Neural progenitor cell (in vitro differentiated cells): Measurements from ENCODE around the gene ATL2. TPM values are rescaled to one million over a fixed set of nuclear protein-coding genes. Genes with fewer than 3 reads are reported as not detected.

ENCODE experiments used
- DNase-seq: peaks from one replicate; pipeline ENCODE4 v3.0.0-alpha.2; 2016; ENCODE audit warnings: low spot score
- H2AFZ ChIP-seq: fragments of 200-600 bp; sonication (generic); replicated peaks from 2 replicates; pipeline ENCODE4 v1.6.1; 2016; ENCODE audit warnings: antibody characterized with exemption
- H3F3A ChIP-seq: fragments of 200-600 bp; sonication (generic); 2 replicates; pipeline ENCODE4 v1.6.1; 2016; ENCODE audit warnings: antibody characterized with exemption, low read depth
- H3K27ac ChIP-seq: fragments of 200-600 bp; sonication (generic); 2 replicates; pipeline ENCODE4 v1.5.1; 2016; ENCODE audit warnings: mild to moderate bottlenecking
- H3K27me3 ChIP-seq: fragments of 200-600 bp; sonication (generic); 2 replicates; pipeline ENCODE4 v1.6.1; 2016; ENCODE audit warnings: mild to moderate bottlenecking, moderate library complexity
- H3K36me3 ChIP-seq: fragments of 200-600 bp; sonication (generic); 2 replicates; pipeline ENCODE4 v1.5.1; 2016
- H3K4me1 ChIP-seq: fragments of 200-600 bp; sonication (generic); 2 replicates; pipeline ENCODE4 v1.6.1; 2016; ENCODE audit warnings: mixed run types
- H3K4me2 ChIP-seq: fragments of 200-600 bp; sonication (generic); 2 replicates; pipeline ENCODE4 v1.6.1; 2016
- H3K4me3 ChIP-seq: fragments of 200-600 bp; sonication (generic); 2 replicates; pipeline ENCODE4 v1.5.1; 2016
- H3K79me2 ChIP-seq: fragments of 200-600 bp; sonication (generic); 2 replicates; pipeline ENCODE4 v1.6.1; 2016; ENCODE audit warnings: low read depth
- H3K9ac ChIP-seq: fragments of 200-600 bp; sonication (generic); 2 replicates; pipeline ENCODE4 v1.6.1; 2016
- H3K9me3 ChIP-seq: fragments of 200-600 bp; sonication (generic); 2 replicates; pipeline ENCODE4 v1.5.1; 2016; ENCODE audit warnings: low read depth
- H4K20me1 ChIP-seq: fragments of 200-600 bp; sonication (generic); 2 replicates; pipeline ENCODE4 v1.6.1; 2016; ENCODE audit warnings: low read depth
- H3K27ac Mint-ChIP-seq: 3 replicates; pipeline ENCODE4 v1.8.0; 2021; ENCODE audit warnings: mixed read lengths
- H3K27me3 Mint-ChIP-seq: 2 replicates; pipeline ENCODE4 v1.8.0; 2022; ENCODE audit warnings: low read depth, mild to moderate bottlenecking, inconsistent platforms, moderate library complexity, mixed read lengths; ENCODE audit not compliant: insufficient read depth
- H3K36me3 Mint-ChIP-seq: 3 replicates; pipeline ENCODE4 v1.8.0; 2021; ENCODE audit warnings: mixed read lengths
- H3K4me1 Mint-ChIP-seq: 3 replicates; pipeline ENCODE4 v1.8.0; 2021; ENCODE audit warnings: mixed read lengths
- H3K4me3 Mint-ChIP-seq: 3 replicates; pipeline ENCODE4 v1.8.0; 2021; ENCODE audit warnings: mild to moderate bottlenecking, moderate library complexity, mixed read lengths
- H3K9me3 Mint-ChIP-seq: 3 replicates; pipeline ENCODE4 v1.8.0; 2020; ENCODE audit warnings: mixed read lengths
- EZH2 ChIP-seq: fragments of 200-600 bp; sonication (generic); IDR thresholded peaks from 2 replicates; pipeline ENCODE4 v1.6.1; 2017; ENCODE audit warnings: antibody characterized with exemption, mild to moderate bottlenecking, moderate library complexity
- EZH2phosphoT487 ChIP-seq: fragments of 200-600 bp; sonication (generic); IDR thresholded peaks from 2 replicates; pipeline ENCODE4 v1.6.1; 2017; ENCODE audit warnings: antibody characterized with exemption
- total RNA-seq: library from RNA; depleted of rRNA; stranded (reverse); fragments of >200 nt; gene quantifications from 2 replicates; pipeline ENCODE4 v1.2.3, GENCODE V29; 2015; ENCODE audit warnings: low replicate concordance
- TF ChIP-seq, protein P1 (sequence below): fragments of 200-600 bp; sonication (generic); IDR thresholded peaks from 2 replicates; pipeline ENCODE4 v1.5.1; 2017; ENCODE audit warnings: antibody characterized with exemption, mild to moderate bottlenecking

ATL2 gene
- total RNA-seq, result 158 and 203 TPM in 2 replicates

DNA sequence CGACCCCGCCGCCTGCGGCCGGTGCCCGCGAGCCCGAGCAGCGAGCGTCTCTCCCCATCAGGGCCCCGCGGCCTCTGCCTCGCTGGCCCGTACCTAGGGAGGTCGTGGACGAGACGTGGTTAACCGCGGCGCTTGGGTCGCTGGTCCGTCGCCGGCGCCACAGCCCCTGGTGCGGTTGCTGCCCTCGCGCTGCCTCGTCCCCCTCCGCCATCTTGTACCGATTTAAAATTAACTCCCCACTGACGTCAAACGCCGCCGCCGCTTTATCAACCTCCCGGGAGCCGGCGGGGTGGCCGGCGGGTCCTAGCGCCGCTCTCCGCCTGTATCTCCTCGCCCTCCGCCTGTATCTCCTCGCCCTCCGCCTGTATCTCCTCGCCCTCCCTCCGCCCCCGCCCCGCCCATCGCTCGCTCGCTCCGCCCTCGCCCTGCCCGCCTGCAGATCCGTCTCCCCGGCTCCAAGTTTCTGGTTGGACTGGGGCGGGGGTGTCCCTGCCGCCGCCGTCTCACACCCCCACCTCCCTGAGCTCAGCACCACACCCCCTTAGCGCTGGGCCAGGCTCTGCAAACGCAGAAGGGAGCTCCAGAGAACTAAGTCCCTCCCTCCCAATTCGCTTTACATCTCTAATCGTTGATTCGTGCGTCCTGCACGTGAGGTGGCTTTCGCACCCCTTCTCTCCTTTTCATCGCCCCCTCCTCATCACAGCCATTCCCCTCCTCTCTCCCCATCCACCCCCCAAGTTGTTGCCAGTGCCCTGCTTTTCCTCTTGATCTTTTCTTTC is at the start of gene ATL2:
ATL2 (minus strand) TSS at position 224 of the 779 bp plus-strand sequence; CDS start at position 211, 13 bp downstream.
- TF ChIP-seq EZH2 (no peak), EZH2phosphoT487 (no peak)
- TF ChIP-seq, protein P1, sequence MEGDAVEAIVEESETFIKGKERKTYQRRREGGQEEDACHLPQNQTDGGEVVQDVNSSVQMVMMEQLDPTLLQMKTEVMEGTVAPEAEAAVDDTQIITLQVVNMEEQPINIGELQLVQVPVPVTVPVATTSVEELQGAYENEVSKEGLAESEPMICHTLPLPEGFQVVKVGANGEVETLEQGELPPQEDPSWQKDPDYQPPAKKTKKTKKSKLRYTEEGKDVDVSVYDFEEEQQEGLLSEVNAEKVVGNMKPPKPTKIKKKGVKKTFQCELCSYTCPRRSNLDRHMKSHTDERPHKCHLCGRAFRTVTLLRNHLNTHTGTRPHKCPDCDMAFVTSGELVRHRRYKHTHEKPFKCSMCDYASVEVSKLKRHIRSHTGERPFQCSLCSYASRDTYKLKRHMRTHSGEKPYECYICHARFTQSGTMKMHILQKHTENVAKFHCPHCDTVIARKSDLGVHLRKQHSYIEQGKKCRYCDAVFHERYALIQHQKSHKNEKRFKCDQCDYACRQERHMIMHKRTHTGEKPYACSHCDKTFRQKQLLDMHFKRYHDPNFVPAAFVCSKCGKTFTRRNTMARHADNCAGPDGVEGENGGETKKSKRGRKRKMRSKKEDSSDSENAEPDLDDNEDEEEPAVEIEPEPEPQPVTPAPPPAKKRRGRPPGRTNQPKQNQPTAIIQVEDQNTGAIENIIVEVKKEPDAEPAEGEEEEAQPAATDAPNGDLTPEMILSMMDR, result no peak
- DNase-seq, result peak; percentile 98
- Histone ChIP-seq H2AFZ (peak within 1 kb of the TSS; percentile 85), H3K79me2 (peaks cover 44% of the 10 kb centered on the region), H3K27ac (peak within 1 kb of the TSS; percentile 82), H3K9ac (peak within 1 kb of the TSS; percentile 84), H3K36me3 (no peaks in the 10 kb centered on the region), H3K4me3 (peak within 1 kb of the TSS; percentile 98), H4K20me1 (peaks cover 44% of the 10 kb centered on the region), H3K9me3 (no peaks in the 10 kb centered on the region), H3K27me3 (no peaks in the 10 kb centered on the region), H3K4me2 (peak within 1 kb of the TSS; percentile 92), H3F3A (peaks cover 9% of the 10 kb centered on the region), H3K4me1 (peaks cover 24% of the 10 kb centered on the region)
- H3K4me3 Mint-ChIP-seq, result peak within 1 kb of the TSS; percentile 98
- H3K9me3 Mint-ChIP-seq, result no peaks in the 10 kb centered on the region
- peaks cover 5% of the 10 kb centered on the region for H3K36me3 Mint-ChIP-seq
- peak within 1 kb of the TSS; percentile 87 for H3K27ac Mint-ChIP-seq
- H3K27me3 Mint-ChIP-seq, result no peaks in the 10 kb centered on the region
- H3K4me1 Mint-ChIP-seq, result peaks cover 34% of the 10 kb centered on the region

DNA sequence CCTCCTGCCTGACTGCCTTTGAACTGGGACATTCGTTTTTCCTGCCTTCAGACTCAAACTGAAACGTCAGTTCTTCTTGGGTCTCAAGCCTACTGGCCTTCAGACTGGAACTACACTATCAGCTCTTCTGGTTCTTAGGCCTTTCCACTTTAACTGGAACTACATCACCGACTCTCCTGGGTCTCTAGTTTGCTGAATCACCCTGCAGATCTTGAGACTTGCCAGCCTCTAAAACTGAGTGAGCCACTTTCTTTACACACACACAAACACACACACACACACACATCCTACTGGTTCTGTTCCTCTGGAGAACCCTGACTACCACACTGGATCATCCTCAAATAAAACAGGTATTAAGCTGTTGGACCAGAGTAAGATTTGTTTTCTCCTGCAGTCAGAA is 46.7 kb upstream of the ATL2 start:
- Mint-ChIP-seq H3K9me3 (peaks cover 4% of the 10 kb centered on the region), H3K4me1 (peaks cover 4% of the 10 kb centered on the region), H3K36me3 (no peaks in the 10 kb centered on the region), H3K27ac (no peak overlapping the region), H3K27me3 (peaks cover 5% of the 10 kb centered on the region), H3K4me3 (no peak overlapping the region)
- H3K79me2 ChIP-seq, result no peaks in the 10 kb centered on the region
- H3F3A ChIP-seq, result no peaks in the 10 kb centered on the region
- H3K36me3 ChIP-seq, result no peaks in the 10 kb centered on the region
- H3K4me2 ChIP-seq, result no peak overlapping the region
- H3K4me3 ChIP-seq, result no peak overlapping the region
- no peak overlapping the region for H3K27ac ChIP-seq
- H3K9ac ChIP-seq, result no peak overlapping the region
- no peaks in the 10 kb centered on the region for H4K20me1 ChIP-seq
- no peak overlapping the region for H2AFZ ChIP-seq
- no peak for DNase-seq
- TF ChIP-seq, protein P1, result no peak
- TF ChIP-seq EZH2phosphoT487 (no peak), EZH2 (no peak)
- no peaks in the 10 kb centered on the region for H3K4me1 ChIP-seq
- H3K9me3 ChIP-seq, result no peaks in the 10 kb centered on the region
- H3K27me3 ChIP-seq, result no peaks in the 10 kb centered on the region

DNA sequence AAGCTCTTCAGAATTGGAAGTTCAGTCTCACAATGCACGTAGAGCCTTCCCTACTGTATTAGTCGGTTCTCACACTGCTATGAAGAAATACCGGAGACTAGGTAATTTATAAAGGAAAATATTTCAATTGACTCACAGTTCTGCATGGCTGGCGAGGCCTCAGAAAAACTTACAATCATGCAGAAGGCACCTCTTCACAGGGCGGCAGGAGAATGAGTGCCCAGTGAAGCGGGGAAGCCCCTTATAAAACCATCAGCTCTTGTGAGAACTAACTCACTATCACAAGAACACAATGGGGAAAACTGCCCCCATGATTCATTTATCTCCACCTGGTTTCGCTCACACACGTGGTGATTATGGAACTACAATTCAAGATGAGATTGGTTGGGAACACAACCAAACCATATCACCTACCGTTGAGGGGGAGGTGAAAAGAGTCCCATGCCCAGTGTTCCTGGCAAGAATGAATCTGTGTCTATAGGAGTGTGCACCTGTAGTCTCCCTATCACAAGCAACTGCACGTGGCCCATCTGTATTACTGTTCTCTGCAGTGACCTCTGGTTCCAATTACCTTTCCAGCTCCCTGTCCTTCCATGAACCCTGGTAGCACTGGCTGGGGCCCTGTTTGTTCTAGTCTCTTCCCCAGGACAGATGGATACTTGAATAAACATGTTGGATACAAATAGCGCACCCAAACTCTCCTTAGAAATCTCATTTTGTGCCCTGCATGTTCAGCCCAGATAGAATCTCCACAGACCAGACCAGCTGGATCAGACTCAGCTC is 44.4 kb upstream of the ATL2 start:
- no peak overlapping the region for H3K4me2 ChIP-seq
- no peaks in the 10 kb centered on the region for H4K20me1 ChIP-seq
- H3K9ac ChIP-seq, result no peak overlapping the region
- no peak overlapping the region for H3K4me3 ChIP-seq
- no peaks in the 10 kb centered on the region for H3K9me3 ChIP-seq
- no peaks in the 10 kb centered on the region for H3K27me3 ChIP-seq
- H3K4me3 Mint-ChIP-seq, result no peak overlapping the region
- H3K36me3 ChIP-seq, result no peaks in the 10 kb centered on the region
- H3K27me3 Mint-ChIP-seq, result peaks cover 5% of the 10 kb centered on the region
- no peaks in the 10 kb centered on the region for H3F3A ChIP-seq
- H3K79me2 ChIP-seq, result no peaks in the 10 kb centered on the region
- H3K9me3 Mint-ChIP-seq, result peaks cover 4% of the 10 kb centered on the region
- H3K27ac ChIP-seq, result no peak overlapping the region
- no peak overlapping the region for H3K27ac Mint-ChIP-seq
- no peaks in the 10 kb centered on the region for H3K4me1 Mint-ChIP-seq
- H3K4me1 ChIP-seq, result no peaks in the 10 kb centered on the region
- no peaks in the 10 kb centered on the region for H3K36me3 Mint-ChIP-seq
- TF ChIP-seq EZH2 (no peak), EZH2phosphoT487 (no peak)
- TF ChIP-seq, protein P1, result no peak
- H2AFZ ChIP-seq, result no peak overlapping the region
- no peak for DNase-seq
